Effector memory CD8-positive, alpha-beta T cell (primary cell): ENCODE measurements around the gene NPHP1.
"Not testable (repeated sequence)": the region's sequence is repeated elsewhere in the genome, so short reads cannot be mapped to it uniquely, and the experiment has no call there.

Experiments used
- ATAC-seq: fragments of 150-1000 bp; cut with Tn5 transposase; replicated peaks from 2 replicates; pipeline ENCODE4 v1.10.0; 2021; ENCODE audit warnings: mild to moderate bottlenecking, moderate library complexity
- DNase-seq, 3 experiments: peaks; one replicate each; pipeline ENCODE4 v3.0.0; 2021
- H3K27ac Mint-ChIP-seq, 2 donors: one replicate each; pipeline ENCODE4 v1.8.0; 2022; ENCODE audit warnings: mild to moderate bottlenecking in 2 of 2, mixed read lengths in 2 of 2, moderate library complexity in 2 of 2
- H3K27me3 Mint-ChIP-seq, 2 donors: one replicate each; pipeline ENCODE4 v1.8.0; 2022; ENCODE audit warnings: mixed read lengths in 2 of 2
- H3K36me3 Mint-ChIP-seq: one replicate; pipeline ENCODE4 v1.8.0; 2022; ENCODE audit warnings: mild to moderate bottlenecking, moderate library complexity, mixed read lengths; ENCODE audit not compliant: insufficient read depth
- H3K4me1 Mint-ChIP-seq, 2 donors: one replicate each; pipeline ENCODE4 v1.8.0; 2022; ENCODE audit warnings: low read depth in 2 of 2, mixed read lengths in 2 of 2
- H3K4me3 Mint-ChIP-seq, 2 donors: one replicate each; pipeline ENCODE4 v1.8.0; 2022; ENCODE audit warnings: mild to moderate bottlenecking in 2 of 2, mixed read lengths in 2 of 2, moderate library complexity in 2 of 2
- H3K9me3 Mint-ChIP-seq, 2 donors: one replicate each; pipeline ENCODE4 v1.8.0; 2022; ENCODE audit warnings: mixed read lengths in 2 of 2
- total RNA-seq, 9 experiments: gene quantifications; one replicate each; lab custom pipeline; 2026; lab: John Stamatoyannopoulos, UW

The NPHP1 gene
- total RNA-seq = 0.91 to 3.9 (median 2.1) reads per million in 9 experiments

GRCh38 chr2:110204408-110205385 is at the start of gene NPHP1:
Gene NPHP1, minus strand, starts transcription at chr2:110205013. Its CDS starts 45 bp downstream, at chr2:110204968.
- Mint-ChIP-seq H3K9me3 (no peaks in the 10 kb centered on the region), H3K36me3 (peaks cover 20% of the 10 kb centered on the region)
- ATAC-seq = peak; percentile 97

GRCh38 chr2:110248081-110248795 is 43.4 kb upstream of the NPHP1 start:
- not testable (repeated sequence) for H3K4me1 Mint-ChIP-seq, H3K27ac Mint-ChIP-seq, ATAC-seq, H3K36me3 Mint-ChIP-seq, H3K4me3 Mint-ChIP-seq, H3K9me3 Mint-ChIP-seq, DNase-seq, H3K27me3 Mint-ChIP-seq

More at GRCh38 chr2:110204408-110205385, at the start of gene NPHP1:
- H3K4me3 Mint-ChIP-seq = peak within 1 kb of the TSS; percentile 89 to 96
- peaks cover 21 to 29% of the 10 kb centered on the region in 2 donors for H3K4me1 Mint-ChIP-seq
- DNase-seq = peak; percentile 78 to 87 (median 81)
- peak within 1 kb of the TSS; percentile 96 to 97 for H3K27ac Mint-ChIP-seq
- H3K27me3 Mint-ChIP-seq = no peaks in the 10 kb centered on the region

GRCh38 chr2:110245488-110246435 is 40.9 kb upstream of the NPHP1 start:
- not testable (repeated sequence) for H3K36me3 Mint-ChIP-seq, H3K4me3 Mint-ChIP-seq, H3K27me3 Mint-ChIP-seq, DNase-seq, ATAC-seq, H3K27ac Mint-ChIP-seq, H3K9me3 Mint-ChIP-seq, H3K4me1 Mint-ChIP-seq

GRCh38 chr2:110243283-110243682 is 38.5 kb upstream of the NPHP1 start:
- H3K27me3 Mint-ChIP-seq, H3K4me3 Mint-ChIP-seq: not testable (repeated sequence)

GRCh38 chr2:110234514-110234913 is 29.7 kb upstream of the NPHP1 start:
- not testable (repeated sequence) for H3K4me1 Mint-ChIP-seq, ATAC-seq, DNase-seq, H3K4me3 Mint-ChIP-seq, H3K27me3 Mint-ChIP-seq, H3K36me3 Mint-ChIP-seq, H3K27ac Mint-ChIP-seq, H3K9me3 Mint-ChIP-seq

More at GRCh38 chr2:110243283-110243682, 38.5 kb upstream of the NPHP1 start:
- ATAC-seq, H3K36me3 Mint-ChIP-seq, H3K4me1 Mint-ChIP-seq, H3K27ac Mint-ChIP-seq, H3K9me3 Mint-ChIP-seq, DNase-seq: not testable (repeated sequence)

GRCh38 chr2:110229886-110230285 is 25.1 kb upstream of the NPHP1 start:
- H3K27me3 Mint-ChIP-seq = peaks cover 21 to 25% of the 10 kb centered on the region in 2 donors
- not testable (repeated sequence) for DNase-seq, H3K4me3 Mint-ChIP-seq, H3K27ac Mint-ChIP-seq, ATAC-seq, H3K9me3 Mint-ChIP-seq, H3K36me3 Mint-ChIP-seq, H3K4me1 Mint-ChIP-seq

GRCh38 chr2:110222626-110223025 is 17.8 kb upstream of the NPHP1 start:
- H3K4me1 Mint-ChIP-seq = not testable (repeated sequence)

GRCh38 chr2:110221938-110222337 is 17.1 kb upstream of the NPHP1 start:
- H3K27ac Mint-ChIP-seq = no peak overlapping the region
- no peaks in the 10 kb centered on the region for H3K4me1 Mint-ChIP-seq
- H3K4me3 Mint-ChIP-seq = no peak overlapping the region
- H3K9me3 Mint-ChIP-seq = no peaks in the 10 kb centered on the region
- ATAC-seq = no peak
- DNase-seq = no peak
- peaks cover 58 to 62% of the 10 kb centered on the region in 2 donors for H3K27me3 Mint-ChIP-seq
- H3K36me3 Mint-ChIP-seq = no peaks in the 10 kb centered on the region

More at GRCh38 chr2:110222626-110223025, 17.8 kb upstream of the NPHP1 start:
- H3K36me3 Mint-ChIP-seq, H3K9me3 Mint-ChIP-seq, ATAC-seq, H3K4me3 Mint-ChIP-seq, DNase-seq, H3K27ac Mint-ChIP-seq: not testable (repeated sequence)
- peaks cover 58 to 65% of the 10 kb centered on the region in 2 donors for H3K27me3 Mint-ChIP-seq

- Mint-ChIP-seq H3K4me3 (no peak overlapping the region), H3K4me1 (no peaks in the 10 kb centered on the region), H3K27ac (no peak overlapping the region), H3K27me3 (peaks cover 64 to 70% of the 10 kb centered on the region in 2 donors), H3K36me3 (no peaks in the 10 kb centered on the region), H3K9me3 (no peaks in the 10 kb centered on the region)
- ATAC-seq = no peak
- no peak for DNase-seq
Measured at GRCh38 chr2:110220190-110220564, 15.4 kb upstream of the NPHP1 start.

- Mint-ChIP-seq H3K36me3 (no peaks in the 10 kb centered on the region), H3K9me3 (no peaks in the 10 kb centered on the region), H3K27me3 (peaks cover 69 to 74% of the 10 kb centered on the region in 2 donors), H3K4me3 (no peak overlapping the region), H3K27ac (no peak overlapping the region), H3K4me1 (no peaks in the 10 kb centered on the region)
- ATAC-seq (no peak), DNase-seq (no peak)
Measured at GRCh38 chr2:110219496-110220189, 14.8 kb upstream of the NPHP1 start.

GRCh38 chr2:110218889-110219288 is 14.1 kb upstream of the NPHP1 start:
- H3K4me3 Mint-ChIP-seq, H3K36me3 Mint-ChIP-seq, H3K9me3 Mint-ChIP-seq, H3K27ac Mint-ChIP-seq, ATAC-seq, DNase-seq, H3K4me1 Mint-ChIP-seq: not testable (repeated sequence)
- H3K27me3 Mint-ChIP-seq = peaks cover 72 to 74% of the 10 kb centered on the region in 2 donors

- H3K27ac Mint-ChIP-seq = no peak overlapping the region
- H3K27me3 Mint-ChIP-seq = peaks cover 67 to 68% of the 10 kb centered on the region in 2 donors
- no peaks in the 10 kb centered on the region for H3K9me3 Mint-ChIP-seq
- DNase-seq (no peak), ATAC-seq (no peak)
- no peak overlapping the region for H3K4me3 Mint-ChIP-seq
- peaks cover 12% of the 10 kb centered on the region for H3K36me3 Mint-ChIP-seq
- H3K4me1 Mint-ChIP-seq = peaks cover 5% of the 10 kb centered on the region in 2 donors
Measured at GRCh38 chr2:110216803-110217202, 12.0 kb upstream of the NPHP1 start.
